Stimulated activated CD4-positive, alpha-beta T cell treated with anti-CD3 and anti-CD28 coated beads, Interleukin-1b, Interleukin-23, amount 100 ng/mL, for 1 hour (primary cell): ENCODE measurements around the gene TMEM9.

Experiments
- DNase-seq, 2 donors: peaks; one replicate each; pipeline ENCODE4 v3.0.0-alpha.2; 2020; ENCODE audit warnings: low read depth in 2 of 2

TMEM9 gene

GRCh38 chr1:201108614-201109013, 45.7 kb downstream of the TMEM9 start:
- DNase-seq, result no peak

- no peak for DNase-seq
Measured at GRCh38 chr1:201105688-201106087, 48.6 kb downstream of the TMEM9 start.

DNA sequence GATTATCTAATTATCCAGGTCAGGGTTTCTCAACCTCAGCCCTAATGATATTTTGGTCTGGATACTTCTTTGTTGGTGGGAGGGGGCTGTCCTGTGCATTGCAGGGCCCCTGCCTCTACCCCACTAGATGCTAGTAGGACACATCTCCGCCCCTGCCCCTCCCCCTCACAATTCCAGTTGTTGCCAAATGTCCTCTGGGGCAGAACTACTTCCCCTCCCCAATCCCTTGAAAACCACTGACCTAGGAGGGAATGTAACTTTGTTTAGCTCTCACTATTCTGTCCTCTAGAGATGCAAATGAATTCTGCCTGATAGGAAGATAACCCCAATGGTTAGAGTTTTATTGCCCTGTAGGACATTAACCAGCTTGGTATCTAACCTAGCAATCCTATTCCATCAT, 50.1 kb downstream of the TMEM9 start:
- no peak for DNase-seq

DNA sequence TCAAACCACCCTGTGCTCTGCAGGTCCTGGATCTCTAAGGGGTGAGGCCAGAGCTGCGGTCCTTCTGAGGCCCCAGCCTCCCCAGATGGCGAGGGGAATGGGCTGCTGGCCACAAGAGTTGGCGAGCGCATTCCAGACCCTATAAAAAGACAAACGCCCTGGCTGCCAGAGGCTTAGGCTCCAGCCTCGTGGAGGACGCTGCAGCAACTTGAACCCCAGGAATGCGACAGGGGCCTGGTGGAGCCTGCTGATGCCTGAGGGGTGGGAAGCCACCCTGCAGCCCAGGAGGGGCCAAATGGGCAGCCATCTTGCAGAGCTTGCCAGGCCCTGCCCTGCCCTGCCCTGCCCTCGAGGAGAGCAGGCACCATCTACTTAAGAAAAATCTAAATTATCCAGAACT, 50.6 kb downstream of the TMEM9 start:
- no peak for DNase-seq

GRCh38 chr1:201100169-201100930, 53.9 kb downstream of the TMEM9 start:
- DNase-seq, result no peak

DNA sequence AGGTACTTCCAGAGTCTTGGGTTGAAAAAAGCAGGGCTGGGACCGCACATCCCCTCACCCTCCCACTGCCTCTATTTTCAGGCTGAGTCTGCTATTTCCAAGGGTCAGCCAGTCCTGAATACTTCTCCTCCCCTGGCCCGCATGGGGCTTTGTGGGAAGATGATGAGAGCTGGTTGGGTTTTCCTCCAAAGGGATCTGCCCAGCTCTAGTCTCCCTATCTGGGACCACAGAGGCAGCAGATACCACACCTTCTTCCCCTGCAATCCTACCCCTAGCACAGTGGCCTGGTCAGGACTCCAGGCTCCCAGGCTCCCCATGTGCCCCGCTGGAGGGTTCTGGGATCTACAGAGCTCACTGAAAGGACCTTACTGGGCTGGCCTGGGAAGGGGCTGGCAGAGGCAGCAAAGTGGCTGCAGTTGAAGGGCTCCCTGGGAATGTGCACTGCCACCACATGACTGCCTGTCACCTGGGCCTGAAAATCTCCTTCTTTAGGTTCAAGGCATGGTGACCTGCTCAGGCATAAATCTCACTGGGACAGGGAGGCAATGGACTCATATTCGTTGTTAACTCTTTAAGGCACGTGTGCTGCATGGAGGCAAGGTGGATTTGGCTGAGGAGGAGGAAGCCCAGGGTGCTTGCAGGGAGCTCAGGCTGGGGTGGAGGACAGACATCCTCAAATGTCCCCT, 55.1 kb downstream of the TMEM9 start:
- DNase-seq, result no peak

- DNase-seq, result no peak
Measured at GRCh38 chr1:201096977-201097856, 57.1 kb downstream of the TMEM9 start.

- DNase-seq, result no peak
Measured at GRCh38 chr1:201096041-201096461, 58.2 kb downstream of the TMEM9 start.

DNA sequence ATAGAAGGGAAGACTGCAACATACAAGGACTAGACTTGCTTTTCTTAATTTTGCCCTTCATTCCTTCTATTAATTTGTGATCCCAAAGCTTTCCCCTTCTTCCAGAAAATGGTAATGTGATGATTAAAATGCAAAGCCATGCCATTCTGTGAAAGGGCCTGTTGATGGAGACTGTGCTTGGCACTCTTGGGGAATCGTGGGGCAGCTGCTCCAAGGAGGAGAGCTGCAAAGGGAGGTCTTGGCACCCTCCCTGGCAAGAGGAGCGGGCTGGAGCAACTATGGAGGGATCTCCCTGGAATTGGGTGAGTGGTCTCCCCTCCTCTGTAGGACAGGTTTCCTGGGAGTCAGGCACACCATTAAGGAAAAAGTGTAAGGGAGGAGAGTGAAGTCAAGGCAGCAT, 58.7 kb downstream of the TMEM9 start:
- no peak for DNase-seq

DNA sequence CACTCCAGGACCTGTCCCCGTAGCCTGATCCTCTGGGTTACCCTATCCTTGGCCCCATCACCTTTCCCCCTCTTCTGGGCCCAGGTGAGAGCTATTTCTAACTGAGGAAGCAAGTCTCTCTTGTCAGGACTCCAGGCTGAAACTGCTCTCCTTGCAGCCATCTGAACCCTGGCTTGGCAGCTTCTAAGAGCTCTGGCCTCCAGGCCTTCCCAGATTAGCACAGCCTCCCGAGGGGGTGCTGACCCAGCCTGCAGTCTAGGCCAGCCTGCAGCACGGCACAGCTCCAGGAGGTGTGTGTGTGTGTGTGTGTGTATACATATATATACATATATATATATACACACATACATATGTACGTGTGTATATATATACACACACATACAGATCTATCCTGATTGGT, 59.4 kb downstream of the TMEM9 start:
- no peak for DNase-seq

GRCh38 chr1:201093962-201094361, 60.3 kb downstream of the TMEM9 start:
- DNase-seq, result no peak

DNA sequence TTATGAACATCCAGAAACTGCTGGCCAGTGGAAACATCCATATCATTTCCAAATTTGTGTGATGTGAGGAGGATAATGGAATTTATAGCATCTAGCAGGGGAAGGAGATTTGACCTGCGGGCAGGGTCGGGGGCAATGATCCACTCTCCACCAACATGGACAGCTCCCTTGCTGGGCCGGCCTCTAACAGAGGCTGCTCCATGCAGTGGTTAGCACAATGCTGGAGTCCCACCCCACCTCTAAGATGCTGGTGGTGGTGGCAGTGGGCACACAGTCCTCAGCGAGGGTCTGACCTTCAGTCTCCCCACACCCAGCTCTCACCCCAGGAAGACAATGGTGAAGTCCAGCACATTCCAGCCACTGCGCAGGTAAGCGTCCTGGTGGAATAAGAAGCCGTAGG, 60.7 kb downstream of the TMEM9 start:
- no peak for DNase-seq

DNA sequence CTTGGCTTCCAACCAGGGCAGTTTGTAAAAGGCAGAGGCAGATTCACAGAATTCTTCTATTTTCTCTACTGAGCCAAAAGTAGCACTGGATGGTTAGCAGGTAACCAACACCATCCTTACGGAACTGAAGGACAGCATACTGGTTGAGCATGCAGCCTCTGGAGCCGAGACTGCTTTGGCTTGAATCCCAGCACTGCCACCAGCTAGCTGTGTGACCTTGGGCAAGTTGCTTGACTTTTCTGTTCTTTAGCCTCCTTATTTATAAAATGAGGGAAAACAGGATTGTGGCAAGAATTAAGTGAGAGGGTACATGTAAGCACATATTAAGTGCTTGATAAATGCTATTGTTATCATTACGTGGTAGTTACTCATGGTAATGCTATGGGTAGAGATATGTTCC, 61.5 kb downstream of the TMEM9 start:
- DNase-seq, result no peak

DNA sequence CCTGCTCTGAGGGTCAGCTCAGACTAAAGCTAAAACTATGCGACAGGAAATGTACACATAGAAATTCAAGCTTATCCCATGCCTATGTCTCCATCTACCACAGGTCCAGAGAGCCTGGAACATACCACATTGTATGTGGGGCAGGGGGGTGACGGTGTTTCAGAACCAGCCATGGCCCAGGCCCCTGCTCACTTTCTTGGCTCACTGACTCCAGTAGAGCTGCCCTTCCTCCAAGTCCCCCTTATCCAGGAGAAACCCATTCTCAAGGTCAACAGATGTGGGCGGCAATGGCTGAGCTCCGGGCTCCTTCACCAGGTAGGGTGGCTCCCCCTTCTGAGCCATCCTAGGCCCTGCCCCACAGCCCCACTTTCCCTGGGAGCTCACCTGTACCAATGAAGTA, 63.0 kb downstream of the TMEM9 start:
- DNase-seq, result no peak

DNA sequence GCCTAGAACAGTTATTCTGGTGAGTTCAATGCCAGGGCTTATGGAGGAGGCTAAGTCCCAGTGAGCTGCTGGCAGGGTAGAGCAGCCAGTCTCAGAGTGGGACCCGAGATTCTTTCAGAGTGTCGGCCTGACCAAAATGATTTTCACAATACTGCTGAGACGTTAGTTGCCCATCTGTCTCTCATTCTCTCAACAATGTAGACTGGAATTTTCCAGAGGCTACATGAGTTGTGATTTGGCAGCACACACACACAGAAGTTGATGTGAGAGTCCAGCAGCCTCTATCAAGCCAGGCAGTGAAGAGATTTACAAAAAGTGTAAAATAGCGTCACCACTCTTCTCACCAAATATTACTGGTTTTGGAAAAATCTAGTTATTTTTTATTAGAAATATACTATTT, 63.7 kb downstream of the TMEM9 start:
- no peak for DNase-seq

DNA sequence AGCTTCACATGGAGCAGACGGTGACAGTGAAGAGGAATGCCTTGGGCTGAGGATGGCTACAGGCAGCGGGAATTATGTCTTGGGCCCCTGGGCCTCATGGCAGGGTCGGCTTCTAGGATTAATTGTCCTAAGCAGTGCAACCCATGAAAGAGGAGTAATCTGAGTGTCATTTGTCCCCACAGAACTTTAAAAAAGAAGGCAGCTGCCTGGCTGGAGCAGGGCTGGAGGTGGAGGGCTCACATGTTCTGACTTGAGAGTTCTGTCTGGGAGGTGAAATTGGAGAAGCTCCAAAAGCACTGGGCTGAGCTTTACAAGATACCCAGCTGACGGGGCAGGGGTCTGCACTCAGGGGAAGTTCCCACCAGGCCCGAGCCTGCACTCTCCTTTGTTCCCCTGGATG, 64.7 kb downstream of the TMEM9 start:
- DNase-seq, result no peak

DNA sequence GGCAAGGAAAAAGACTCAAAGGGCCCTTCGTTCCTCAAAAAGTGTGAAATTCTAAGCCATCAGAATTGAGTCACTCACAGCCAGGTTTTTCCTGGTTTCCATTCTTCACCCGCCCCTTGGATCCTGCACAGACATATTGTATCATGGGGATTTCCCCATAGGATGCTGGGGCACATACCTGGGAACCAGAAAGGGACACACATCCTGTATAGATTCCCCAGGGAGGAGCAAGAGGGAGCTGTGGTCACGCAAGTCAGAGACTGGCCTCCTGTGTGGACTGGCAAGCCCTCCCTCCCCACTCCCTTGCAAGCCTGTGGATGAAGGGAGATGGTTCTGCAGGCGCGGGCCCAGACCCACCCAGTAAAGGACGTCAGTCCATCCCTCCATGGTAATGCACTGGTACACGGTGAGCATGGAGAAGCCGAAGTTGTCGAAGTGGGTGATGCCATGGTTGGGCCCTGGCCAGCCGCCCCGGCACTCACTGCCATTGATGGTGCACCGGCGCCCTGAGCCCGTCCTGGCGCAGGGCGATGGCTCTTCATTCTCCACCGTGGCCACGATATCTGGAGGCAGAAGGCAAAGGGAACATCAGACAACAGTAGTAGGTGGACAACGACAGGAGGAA, 65.3 kb downstream of the TMEM9 start:
- DNase-seq, result no peak

- no peak for DNase-seq
Measured at GRCh38 chr1:201088395-201088794, 65.9 kb downstream of the TMEM9 start.

- no peak for DNase-seq
Measured at GRCh38 chr1:201085902-201086735, 68.2 kb downstream of the TMEM9 start.
